Activated CD8-positive, alpha-beta memory T cell treated with anti-CD3 and anti-CD28 coated beads for 36 hours (primary cell): ENCODE measurements around the gene CENPS. TPM values are rescaled to one million over a fixed set of nuclear protein-coding genes. Genes with fewer than 3 reads are reported as not detected.
"Not testable (repeated sequence)": the region's sequence is repeated elsewhere in the genome, so short reads cannot be mapped to it uniquely, and the experiment has no call there.

Source experiments
- CTCF ChIA-PET: fragments of 350-600 bp; sonication (Branson Sonifier 250); formaldehyde crosslinking; loops from one replicate; lab custom pipeline; 2021; ENCODE audit warnings: antibody characterized with exemption; lab: Charles Lee
- POLR2A ChIA-PET: fragments of 350-600 bp; sonication (Branson Sonifier 250); formaldehyde crosslinking; loops from one replicate; lab custom pipeline; 2021; ENCODE audit warnings: antibody characterized with exemption; lab: Charles Lee
- total RNA-seq, 2 experiments: library from RNA; stranded (reverse); gene quantifications; one replicate each; pipeline ENCODE4 v1.2.3, GENCODE V29; 2021

The CENPS gene
- total RNA-seq, 2 experiments from 2014 or later = 32.8 to 35.2 TPM

DNA sequence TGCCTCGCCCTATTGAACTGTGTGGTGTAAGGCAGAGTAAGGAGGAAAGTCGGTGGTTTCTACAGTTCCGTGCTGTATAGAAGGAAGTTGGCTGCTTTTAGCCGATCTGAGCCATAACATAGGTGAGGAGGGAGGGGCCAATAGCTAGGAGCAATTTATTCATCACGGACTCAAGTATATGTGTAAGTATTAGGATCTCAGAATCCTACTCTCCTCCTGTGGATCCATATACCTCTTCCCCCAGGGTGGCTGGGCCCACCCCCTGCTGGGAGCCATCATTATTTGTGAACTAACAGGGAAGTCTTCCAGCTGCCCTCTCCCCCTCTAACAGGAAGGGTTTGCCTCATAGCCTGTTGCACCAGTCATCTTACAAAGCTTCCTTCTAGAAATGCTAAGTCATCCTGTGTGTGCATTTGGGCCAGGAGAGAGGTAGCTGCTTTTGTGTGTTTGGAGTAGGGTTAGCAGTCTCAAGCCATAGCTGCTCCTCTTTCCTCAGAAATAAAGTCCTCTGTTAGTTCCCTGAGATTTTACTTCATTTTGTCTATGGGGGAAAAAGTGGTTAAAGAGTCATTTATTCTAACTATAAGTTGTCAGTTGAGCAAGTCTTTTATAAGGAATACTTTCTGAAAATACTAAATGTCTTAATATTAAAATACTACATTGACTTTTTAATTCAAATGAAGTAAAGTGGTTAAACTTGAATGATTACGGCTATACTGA lies 14.9 kb upstream of the CENPS start:
- POLR2A ChIA-PET = no interaction called here
- CTCF ChIA-PET = interaction anchor here (0.5 to 0.6 kb wide), 2 partner anchors 50 to 227 kb away, joined by 3 to 4 read pairs; no protein-coding TSS in a partner anchor

DNA sequence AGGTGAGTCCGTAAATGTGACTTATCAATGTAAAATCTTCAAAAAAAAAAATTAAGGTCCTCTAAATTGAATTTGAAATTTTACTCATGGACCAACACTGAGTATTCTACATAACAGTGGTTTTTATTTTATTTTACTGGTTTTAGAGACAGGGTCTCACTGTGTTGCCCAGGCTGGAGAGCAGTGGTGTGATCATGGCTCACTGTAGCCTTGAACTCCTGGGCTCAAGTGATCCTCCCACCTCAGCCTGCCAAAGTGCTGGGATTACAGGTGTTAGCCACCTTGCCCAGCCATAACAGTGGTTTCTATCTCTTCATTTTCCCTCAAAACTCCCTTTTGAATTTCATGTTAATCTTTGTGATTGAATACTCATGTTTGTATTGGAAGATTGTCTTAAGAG lies 14.3 kb upstream of the CENPS start:
- CTCF ChIA-PET = interaction anchor here (0.6 kb wide), 1 partner anchor 51 kb away, joined by 4 read pairs; no protein-coding TSS in a partner anchor
- POLR2A ChIA-PET = not testable (repeated sequence)

GRCh38 chr1:10418741-10419140 lies 11.5 kb upstream of the CENPS start:
- CTCF ChIA-PET = not testable (repeated sequence)
- POLR2A ChIA-PET = interaction anchor here (0.7 kb wide), 1 partner anchor 1175 kb away, joined by 3 read pairs; no protein-coding TSS in a partner anchor

- ChIA-PET CTCF (no interaction called here), POLR2A (no interaction called here)
These were observed 10.9 kb upstream of the CENPS start for GRCh38 chr1:10419351-10419750.

- ChIA-PET POLR2A (no interaction called here), CTCF (no interaction called here)
These were observed 8.6 kb upstream of the CENPS start for GRCh38 chr1:10421637-10422036.

DNA sequence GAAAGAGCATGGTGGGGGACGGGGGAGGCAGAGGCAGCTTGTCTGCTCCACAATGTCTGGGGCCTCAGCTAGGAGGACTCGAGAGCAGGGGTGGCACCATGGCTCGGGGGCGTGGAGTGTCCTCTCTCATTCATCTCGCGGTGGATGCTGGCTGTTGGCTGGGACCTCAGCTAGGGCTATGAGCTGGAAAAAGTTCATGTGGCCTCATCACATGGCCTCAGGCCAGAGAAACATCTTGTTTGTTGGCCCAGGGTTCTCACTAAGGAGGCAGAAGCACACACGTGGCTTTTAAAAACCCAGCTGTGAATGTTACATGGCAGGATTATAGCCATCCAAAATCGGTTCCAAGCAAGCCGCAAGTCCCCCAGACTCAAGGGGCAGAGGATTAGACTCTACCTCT lies 6.2 kb upstream of the CENPS start:
- ChIA-PET CTCF (no interaction called here), POLR2A (no interaction called here)

- POLR2A ChIA-PET = no interaction called here
- CTCF ChIA-PET = no interaction called here
These were observed 5.6 kb upstream of the CENPS start for GRCh38 chr1:10424651-10425050.

- POLR2A ChIA-PET = not testable (repeated sequence)
These were observed 4.3 kb upstream of the CENPS start for GRCh38 chr1:10425826-10426534.

DNA sequence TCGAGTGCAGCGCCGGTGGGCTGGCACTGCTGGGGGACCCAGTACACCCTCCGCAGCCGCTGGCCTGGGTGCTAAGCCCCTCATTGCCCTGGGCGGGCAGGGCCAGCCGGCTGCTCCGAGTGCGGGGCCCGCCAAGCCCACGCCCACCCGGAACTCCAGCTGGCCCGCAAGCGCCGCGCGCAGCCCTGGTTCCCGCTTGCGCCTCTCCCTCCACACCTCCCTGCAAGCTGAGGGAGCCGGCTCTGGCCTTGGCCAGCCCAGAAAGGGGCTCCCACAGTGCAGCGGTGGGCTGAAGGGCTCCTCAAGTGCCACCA lies 3.7 kb upstream of the CENPS start:
- CTCF ChIA-PET, POLR2A ChIA-PET: not testable (repeated sequence)

More at GRCh38 chr1:10425826-10426534, 4.3 kb upstream of the CENPS start:
- CTCF ChIA-PET = interaction anchor here (1.0 kb wide), 1 partner anchor 18 kb away, joined by 3 read pairs; no protein-coding TSS in a partner anchor

DNA sequence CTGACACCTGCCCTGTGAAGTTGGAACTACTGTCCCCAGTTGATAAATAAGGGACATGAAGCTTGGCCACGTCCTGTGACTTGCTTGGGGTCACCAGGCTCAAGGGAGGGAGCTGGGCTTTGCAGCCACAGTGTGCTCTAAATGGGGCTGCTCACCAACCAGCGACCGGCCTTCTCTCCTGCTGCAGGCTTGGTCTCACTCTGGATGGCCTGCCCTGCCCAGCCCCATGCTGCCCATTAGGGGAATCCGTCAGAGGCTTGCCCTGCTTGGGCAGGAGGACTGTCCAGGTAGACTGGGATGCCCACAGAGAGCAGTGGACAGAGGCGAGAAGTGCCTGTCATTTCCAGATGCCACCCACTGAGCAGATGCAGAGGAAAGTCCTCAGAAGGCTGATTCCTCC lies 1.2 kb upstream of the CENPS start:
- CTCF ChIA-PET = interaction anchor here (0.6 to 3.9 kb wide), 6 partner anchors 8 to 478 kb away, joined by 3 to 27 read pairs (median 4); no protein-coding TSS in a partner anchor
- POLR2A ChIA-PET = no interaction called here

GRCh38 chr1:10429868-10430215 lies 391 bp upstream of the CENPS start:
- CTCF ChIA-PET = interaction anchor here (0.5 to 3.9 kb wide), 11 partner anchors 15 to 519 kb away, joined by 3 to 27 read pairs (median 4); no protein-coding TSS in a partner anchor

GRCh38 chr1:10431070-10431730 lies 967 bp downstream of the CENPS start:
- CTCF ChIA-PET = interaction anchor here (0.8 to 3.9 kb wide), 13 partner anchors 11 to 554 kb away, joined by 3 to 27 read pairs (median 3); partner anchors contain the start of genes PGD and UBE4B
- POLR2A ChIA-PET = no interaction called here

More at GRCh38 chr1:10429868-10430215, 391 bp upstream of the CENPS start:
- POLR2A ChIA-PET = interaction anchor here (0.6 to 1.1 kb wide), 4 partner anchors 30 to 516 kb away, joined by 3 to 4 read pairs (median 3); no protein-coding TSS in a partner anchor

- ChIA-PET CTCF (interaction anchor here (0.6 to 1.8 kb wide), 2 partner anchors 23 to 61 kb away, joined by 3 to 11 read pairs; no protein-coding TSS in a partner anchor), POLR2A (no interaction called here)
These were observed 2.9 kb downstream of the CENPS start for GRCh38 chr1:10432910-10433700.

GRCh38 chr1:10433790-10434189 lies 3.6 kb downstream of the CENPS start:
- POLR2A ChIA-PET = no interaction called here
- CTCF ChIA-PET = interaction anchor here (1.8 kb wide), 1 partner anchor 61 kb away, joined by 11 read pairs; no protein-coding TSS in a partner anchor

- ChIA-PET CTCF (interaction anchor here (1.8 kb wide), 1 partner anchor 60 kb away, joined by 11 read pairs; no protein-coding TSS in a partner anchor), POLR2A (no interaction called here)
These were observed 4.4 kb downstream of the CENPS start for GRCh38 chr1:10434590-10434989.

- CTCF ChIA-PET = interaction anchor here (0.6 to 0.7 kb wide), 3 partner anchors 8 to 449 kb away, joined by 3 to 4 read pairs (median 4); no protein-coding TSS in a partner anchor
These were observed 6.8 kb downstream of the CENPS start for GRCh38 chr1:10437052-10437451.

DNA sequence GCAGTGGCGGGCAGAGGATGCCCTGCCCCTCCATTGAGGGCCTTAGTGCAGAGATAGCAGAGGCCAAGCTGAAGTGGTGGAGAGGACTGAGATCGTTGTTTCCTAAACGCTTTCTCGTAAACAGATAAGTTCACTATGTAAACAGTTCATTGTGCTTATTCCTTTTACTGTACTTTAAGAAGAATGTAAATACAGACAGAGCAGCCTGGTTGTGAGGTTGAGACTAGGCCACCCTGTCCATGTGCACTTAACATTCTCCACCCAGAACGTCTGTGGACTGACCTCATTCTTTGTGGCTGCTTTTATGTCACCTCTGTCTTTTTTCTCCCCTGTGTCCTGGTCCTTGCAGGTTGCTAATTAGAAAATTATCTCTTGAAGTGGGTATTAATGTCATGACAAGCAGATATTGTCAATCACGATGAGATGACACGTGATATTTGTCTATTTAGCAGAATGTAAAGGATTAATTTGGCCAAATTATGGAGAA lies 8.5 kb downstream of the CENPS start:
- ChIA-PET CTCF (no interaction called here), POLR2A (no interaction called here)

More at GRCh38 chr1:10437052-10437451, 6.8 kb downstream of the CENPS start:
- POLR2A ChIA-PET = interaction anchor here (0.6 to 0.7 kb wide), 2 partner anchors 623 to 1503 kb away, joined by 3 to 4 read pairs; partner anchors contain the start of gene SRM

GRCh38 chr1:10440305-10440704 lies 10.1 kb downstream of the CENPS start:
- CTCF ChIA-PET = no interaction called here
- POLR2A ChIA-PET = no interaction called here
